ENCODE data around the gene MOSPD2. TPM values are rescaled to one million over a fixed set of nuclear protein-coding genes. Genes with fewer than 3 reads are reported as not detected.

MOSPD2 gene
- polyA plus RNA-seq, 3 donors = 44.6 to 51.6 (median 45.7) TPM

DNA sequence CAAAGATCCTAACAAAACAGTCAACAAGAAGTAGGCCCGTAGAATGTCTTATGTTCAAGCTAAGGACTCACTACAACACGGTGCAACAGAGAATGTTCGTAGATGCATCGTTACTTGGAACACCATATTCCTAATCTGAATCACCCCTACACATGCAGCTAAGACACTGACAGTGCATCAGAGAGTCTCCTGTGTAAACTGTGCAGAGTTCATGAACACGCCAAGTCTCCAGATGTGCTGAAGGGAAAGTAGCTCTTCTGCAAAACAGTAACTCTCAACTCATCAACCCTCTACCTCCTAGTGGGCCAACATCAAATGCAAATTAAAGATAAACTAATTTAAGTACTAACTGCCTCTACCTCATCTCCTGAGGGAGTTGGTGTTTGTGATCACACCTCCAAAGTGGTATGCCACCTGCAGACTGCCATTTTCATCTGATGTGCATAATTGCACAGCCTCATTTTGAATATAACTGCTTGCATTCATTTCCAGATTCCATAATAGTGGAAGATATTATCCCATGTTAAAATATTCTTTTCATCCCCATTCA is 73.5 kb downstream of the MOSPD2 start:
- H3K4me1 Mint-ChIP-seq = no peaks in the 10 kb centered on the region
- no peaks in the 10 kb centered on the region for H4K20me1 ChIP-seq (ENCODE audit: insufficient read depth, low read length)
- H3K9me3 Mint-ChIP-seq = no peaks in the 10 kb centered on the region
- no peaks in the 10 kb centered on the region for H3K79me2 ChIP-seq (ENCODE audit: insufficient read depth, low read length)
- no peak overlapping the region for H3K27ac ChIP-seq (ENCODE audit: low read depth in 1 of 2, low read length in 2 of 2)
- no peaks in the 10 kb centered on the region for H3K9me3 ChIP-seq (replicated peaks in 1 of 2; ENCODE audit: control insufficient read depth in 1 of 2, insufficient read depth in 1 of 2, low read length in 2 of 2)
- H3K27me3 Mint-ChIP-seq (ENCODE audit: low read depth in 3 of 3) = peaks cover 0 to 4% (median 2%) of the 10 kb centered on the region in 3 donors
- no peak for TF ChIP-seq CTCF (IDR thresholded peaks at IDR 0.05)
- H3K4me3 ChIP-seq (replicated peaks in 1 of 3; ENCODE audit: low read depth in 2 of 3, low read length in 3 of 3) = no peak overlapping the region
- no peak overlapping the region for H2AFZ ChIP-seq (ENCODE audit: insufficient read depth, low read depth, low read length, poor library complexity, severe bottlenecking)
- no peak overlapping the region for H3K4me2 ChIP-seq (replicated peaks; ENCODE audit: extremely low read depth, low read length, poor library complexity, severe bottlenecking)
- H3K9ac ChIP-seq (ENCODE audit: insufficient read depth, low read length, poor library complexity, severe bottlenecking) = no peak overlapping the region
- no peak for DNase-seq
- no peaks in the 10 kb centered on the region for H3K4me1 ChIP-seq (ENCODE audit: control insufficient read depth in 1 of 2, insufficient read depth in 2 of 2, low read length in 2 of 2)
- no CpG with 5 or more reads among the region's 5 CpGs for WGBS (ENCODE audit: insufficient coverage)
- no peak overlapping the region for H3K4me3 Mint-ChIP-seq
- no peaks in the 10 kb centered on the region for H3K36me3 ChIP-seq (replicated peaks in 1 of 2; ENCODE audit: control insufficient read depth in 1 of 2, insufficient read depth in 2 of 2, low read length in 2 of 2)
- no peak overlapping the region for H3K27ac Mint-ChIP-seq
- H3K27me3 ChIP-seq (ENCODE audit: control insufficient read depth in 2 of 2, insufficient read depth in 2 of 2, low read length in 2 of 2) = no peaks in the 10 kb centered on the region
- no peaks in the 10 kb centered on the region for H3K36me3 Mint-ChIP-seq
- intact Hi-C loops (cut with micrococcal nuclease) = no loop called here

GRCh38 chrX:14948691-14949090 is 75.5 kb downstream of the MOSPD2 start:
- WGBS (ENCODE audit: insufficient coverage) = no CpG with 5 or more reads among the region's 1 CpG
- Histone ChIP-seq H3K36me3 (replicated peaks in 1 of 2; ENCODE audit: control insufficient read depth in 1 of 2, insufficient read depth in 2 of 2, low read length in 2 of 2) (no peaks in the 10 kb centered on the region), H3K9ac (ENCODE audit: insufficient read depth, low read length, poor library complexity, severe bottlenecking) (no peak overlapping the region), H3K27me3 (ENCODE audit: control insufficient read depth in 2 of 2, insufficient read depth in 2 of 2, low read length in 2 of 2) (no peaks in the 10 kb centered on the region), H3K4me1 (ENCODE audit: control insufficient read depth in 1 of 2, insufficient read depth in 2 of 2, low read length in 2 of 2) (no peaks in the 10 kb centered on the region), H3K9me3 (replicated peaks in 1 of 2; ENCODE audit: control insufficient read depth in 1 of 2, insufficient read depth in 1 of 2, low read length in 2 of 2) (no peaks in the 10 kb centered on the region), H2AFZ (ENCODE audit: insufficient read depth, low read depth, low read length, poor library complexity, severe bottlenecking) (no peak overlapping the region), H4K20me1 (ENCODE audit: insufficient read depth, low read length) (no peaks in the 10 kb centered on the region), H3K27ac (ENCODE audit: low read depth in 1 of 2, low read length in 2 of 2) (no peak overlapping the region), H3K79me2 (ENCODE audit: insufficient read depth, low read length) (no peaks in the 10 kb centered on the region), H3K4me2 (replicated peaks; ENCODE audit: extremely low read depth, low read length, poor library complexity, severe bottlenecking) (no peak overlapping the region), H3K4me3 (replicated peaks in 1 of 3; ENCODE audit: low read depth in 2 of 3, low read length in 3 of 3) (no peak overlapping the region)
- no peak for TF ChIP-seq CTCF (IDR thresholded peaks at IDR 0.05)
- H3K27me3 Mint-ChIP-seq (ENCODE audit: low read depth in 3 of 3) = peaks cover 0 to 4% (median 2%) of the 10 kb centered on the region in 3 donors
- intact Hi-C loops (cut with micrococcal nuclease) = no loop called here
- no peaks in the 10 kb centered on the region for H3K36me3 Mint-ChIP-seq
- H3K9me3 Mint-ChIP-seq = no peaks in the 10 kb centered on the region
- H3K27ac Mint-ChIP-seq = no peak overlapping the region
- H3K4me1 Mint-ChIP-seq = no peaks in the 10 kb centered on the region
- no peak for DNase-seq
- no peak overlapping the region for H3K4me3 Mint-ChIP-seq

Measured in CD14-positive monocyte (primary cell).